ENCODE results near the gene PARK7.
"Not testable (repeated sequence)": the region's sequence is repeated elsewhere in the genome, so short reads cannot be mapped to it uniquely, and the experiment has no call there.

The PARK7 gene

DNA sequence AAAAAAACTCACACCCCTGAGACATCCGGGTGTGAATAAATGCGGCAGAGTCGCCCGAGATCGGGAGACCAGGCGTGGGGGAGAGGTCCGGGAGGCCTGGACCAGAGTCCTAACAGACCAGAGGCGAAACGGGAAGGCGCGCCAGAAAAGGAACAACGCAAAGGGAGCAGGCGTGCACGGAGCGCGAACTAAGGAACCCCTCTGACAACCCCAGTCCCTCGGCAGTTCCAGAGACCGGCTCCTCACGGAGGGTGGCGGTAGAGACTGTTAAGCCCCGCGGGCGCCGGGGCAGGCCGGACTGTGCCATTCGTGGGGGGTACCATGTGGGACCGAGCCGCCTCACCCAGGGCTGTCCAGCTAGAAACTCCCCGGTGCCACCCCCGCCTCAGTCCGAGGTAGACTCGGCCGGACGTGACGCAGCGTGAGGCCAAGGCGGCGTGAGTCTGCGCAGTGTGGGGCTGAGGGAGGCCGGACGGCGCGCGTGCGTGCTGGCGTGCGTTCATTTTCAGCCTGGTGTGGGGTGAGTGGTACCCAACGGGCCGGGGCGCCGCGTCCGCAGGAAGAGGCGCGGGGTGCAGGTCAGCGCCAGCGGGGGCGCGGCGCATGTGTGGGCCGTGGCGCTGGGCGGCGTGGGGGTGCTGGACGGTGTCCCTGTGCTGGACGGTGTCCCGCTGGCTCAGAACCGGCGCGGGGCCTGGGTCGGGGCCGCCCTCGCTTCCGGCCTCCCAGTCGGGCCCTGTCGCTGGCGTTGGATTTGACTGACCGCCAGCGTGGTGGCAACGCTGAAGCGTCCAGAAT, at the start of gene PARK7:
Gene PARK7 (plus strand): TSS at position 496 of the 798 bp plus-strand sequence. CDS start 1,075 bp downstream, outside the sequence.
- DNase-seq = peak; percentile 99

DNA sequence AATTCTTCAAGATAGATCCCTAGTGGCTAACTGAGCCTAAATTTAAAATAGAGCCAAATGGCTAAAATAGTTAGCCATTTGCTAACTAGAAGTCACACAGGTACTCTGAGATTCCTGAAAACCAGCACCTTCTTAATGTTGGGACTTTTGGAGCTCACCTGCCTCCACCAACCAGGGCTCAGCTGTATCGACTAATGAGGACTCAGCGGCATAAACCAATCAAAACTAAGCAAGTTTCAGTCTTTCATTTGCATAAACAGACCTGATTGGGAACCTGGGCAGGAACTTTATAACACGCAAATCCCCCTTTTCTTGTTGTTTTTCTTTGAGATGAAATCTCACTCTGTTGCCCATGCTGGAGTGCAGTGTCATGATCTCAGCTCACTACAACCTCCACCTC, 49.4 kb upstream of the PARK7 start:
- no peak for DNase-seq

DNA sequence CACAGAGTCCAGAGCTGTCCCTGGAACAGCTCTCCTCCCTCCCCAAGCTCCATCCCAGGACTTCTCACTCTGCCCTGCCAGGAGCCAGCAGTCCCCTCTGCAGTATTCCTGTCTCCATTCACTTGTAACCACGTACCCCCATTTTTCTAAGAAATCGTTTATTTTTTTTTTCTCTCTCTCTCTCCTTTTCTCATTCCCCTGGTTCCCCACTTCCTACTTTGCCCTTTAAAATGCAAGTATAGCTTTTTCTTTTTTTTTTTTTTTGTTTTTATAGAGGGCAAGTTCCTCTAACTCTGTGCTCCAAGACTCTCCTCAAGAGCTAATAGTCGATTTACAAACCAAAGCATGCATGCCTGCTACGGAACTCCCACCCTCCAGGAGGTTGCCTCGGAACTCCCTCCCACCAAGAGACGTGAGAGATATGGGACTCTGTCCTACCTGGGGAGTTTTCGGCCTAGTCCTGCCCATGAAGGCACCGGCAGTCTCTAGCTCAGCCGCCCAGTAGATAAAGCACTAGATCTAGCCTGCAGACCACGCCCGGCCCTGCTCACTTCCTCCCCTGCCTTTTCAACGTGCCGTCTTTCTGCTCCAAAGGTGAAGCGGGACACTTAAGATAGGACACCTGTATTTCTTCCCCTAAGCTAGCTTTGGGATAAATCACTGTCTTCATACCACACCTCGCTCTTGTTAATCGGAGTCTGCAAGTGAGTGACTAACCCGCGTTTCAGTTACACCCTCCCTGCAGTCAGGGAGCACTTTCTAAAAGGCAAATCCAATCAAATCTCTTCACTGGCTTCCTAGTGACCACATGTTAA, 48.6 kb upstream of the PARK7 start:
- no peak for DNase-seq

DNA sequence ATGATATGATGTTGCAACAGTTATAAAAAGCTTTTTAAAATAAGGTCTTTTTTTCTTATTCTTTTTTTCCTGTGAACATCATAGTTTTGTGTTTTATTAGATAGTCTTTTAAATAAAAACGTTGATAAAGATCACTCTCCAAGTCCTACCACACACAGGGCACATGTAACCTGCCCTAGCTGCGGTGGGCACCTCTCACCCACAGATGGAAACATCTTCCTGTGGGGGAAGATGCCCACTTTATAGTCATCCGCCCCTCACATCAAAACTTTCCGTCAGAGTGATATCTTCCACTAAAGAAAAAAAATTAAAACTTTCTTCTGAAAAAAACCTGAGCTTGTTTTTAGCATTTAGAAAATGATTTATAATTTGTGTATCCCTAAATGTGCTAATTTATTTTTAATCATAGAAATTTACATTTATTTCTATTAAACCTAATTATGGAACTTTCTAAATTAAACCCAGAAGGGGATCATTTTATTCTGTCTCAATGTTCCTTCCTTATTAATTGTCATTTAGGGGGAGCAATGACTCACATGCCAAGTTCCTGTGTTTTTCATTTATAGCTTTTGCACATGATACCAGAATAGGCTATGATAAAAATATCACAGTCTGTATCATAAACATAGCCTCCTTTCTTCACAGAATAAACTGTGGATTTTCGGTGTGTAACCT, 45.5 kb upstream of the PARK7 start:
- DNase-seq = no peak

DNA sequence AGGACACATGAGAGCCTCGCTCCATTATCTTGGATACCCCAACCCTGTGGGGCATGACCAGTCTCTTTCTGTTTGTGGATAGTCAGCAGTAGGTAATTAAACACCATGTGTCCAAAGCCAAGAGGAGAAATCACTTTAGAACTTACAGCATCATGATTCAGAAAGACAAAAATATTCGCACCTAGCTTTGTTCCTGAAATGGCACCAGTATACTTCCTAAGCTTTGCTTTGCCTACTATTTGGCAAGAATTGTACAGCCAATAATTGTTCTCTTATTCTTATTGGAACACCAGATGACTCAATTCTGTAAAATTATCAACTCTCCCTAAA, 45.0 kb upstream of the PARK7 start:
- DNase-seq = no peak

DNA sequence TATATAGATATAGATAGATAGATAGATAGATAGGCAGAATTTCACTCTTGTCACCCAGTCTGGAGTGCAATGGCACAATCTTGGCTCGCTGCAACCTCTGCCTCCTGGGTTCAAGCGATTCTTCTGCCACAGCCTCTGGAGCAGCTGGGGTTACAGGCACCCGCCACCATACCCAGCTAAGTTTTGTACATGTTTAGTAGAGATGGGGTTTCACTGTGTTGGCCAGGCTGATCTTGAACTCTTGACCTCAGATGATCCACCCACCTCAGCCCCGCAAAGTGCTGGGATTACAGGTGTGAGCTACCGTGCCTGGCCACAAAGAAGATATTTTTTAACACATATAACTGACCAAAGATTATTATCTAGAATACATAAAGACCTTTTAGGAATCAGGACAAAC, 43.5 kb upstream of the PARK7 start:
- not testable (repeated sequence) for DNase-seq

GRCh38 chr1:7919880-7920279, 41.6 kb upstream of the PARK7 start:
- DNase-seq = no peak

DNA sequence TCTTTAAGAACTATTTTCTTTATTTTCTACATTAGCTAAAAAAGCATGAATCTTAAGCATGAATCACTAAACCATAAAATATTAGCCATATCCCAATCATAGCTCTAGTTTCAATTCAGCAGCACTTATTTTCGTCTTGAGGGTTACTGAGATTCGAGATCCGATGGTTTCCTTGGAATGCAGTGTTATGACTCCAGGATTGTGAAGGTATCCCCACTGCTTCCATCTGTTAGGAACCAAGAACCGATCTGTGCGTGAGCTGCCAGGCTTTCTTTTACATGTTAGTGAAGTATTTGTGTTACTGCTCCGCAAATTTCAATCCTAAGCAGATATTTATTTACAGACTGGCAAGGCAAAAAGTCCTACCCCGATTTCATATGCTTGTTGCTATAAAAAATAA, 39.7 kb upstream of the PARK7 start:
- DNase-seq = no peak

GRCh38 chr1:7922301-7922700, 39.2 kb upstream of the PARK7 start:
- no peak for DNase-seq

GRCh38 chr1:7927061-7927460, 34.5 kb upstream of the PARK7 start:
- not testable (repeated sequence) for DNase-seq

DNA sequence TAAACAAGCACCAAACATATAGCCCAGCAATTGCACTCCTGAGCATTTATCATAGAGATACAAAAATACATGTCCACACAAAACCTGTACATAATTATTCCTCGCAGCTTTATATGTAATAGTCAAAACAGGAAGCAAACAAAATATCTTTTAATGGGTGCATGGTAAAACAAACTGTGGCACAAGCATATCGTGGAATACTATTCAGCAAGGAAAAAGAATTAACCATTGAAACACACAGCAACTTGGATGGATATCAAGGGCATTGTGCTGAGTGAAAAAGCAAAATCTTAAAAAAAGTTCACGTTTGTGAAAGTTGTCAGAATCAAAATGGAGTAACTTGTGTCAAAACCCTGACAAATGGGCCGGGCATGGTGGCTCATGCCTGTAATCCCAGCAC, 33.3 kb upstream of the PARK7 start:
- no peak for DNase-seq

DNA sequence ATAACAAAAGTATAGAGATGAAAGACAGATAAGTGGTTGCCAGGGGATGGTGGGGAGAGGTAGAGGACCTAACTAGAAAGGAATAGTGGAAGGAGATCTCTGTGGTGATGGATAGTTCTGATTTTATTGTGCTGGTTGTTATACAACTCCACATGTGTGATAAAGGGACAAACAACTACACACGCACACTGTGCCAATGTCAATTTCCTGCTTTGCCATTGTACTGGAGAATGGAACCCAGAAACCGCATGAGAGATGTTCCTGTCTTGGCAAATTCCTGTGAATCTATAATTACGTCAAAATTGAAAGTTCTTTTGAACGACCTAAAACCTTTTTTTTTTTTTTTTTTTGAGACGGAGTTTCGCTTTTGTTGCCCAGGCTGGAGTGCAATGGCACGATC, 31.9 kb upstream of the PARK7 start:
- no peak for DNase-seq

DNA sequence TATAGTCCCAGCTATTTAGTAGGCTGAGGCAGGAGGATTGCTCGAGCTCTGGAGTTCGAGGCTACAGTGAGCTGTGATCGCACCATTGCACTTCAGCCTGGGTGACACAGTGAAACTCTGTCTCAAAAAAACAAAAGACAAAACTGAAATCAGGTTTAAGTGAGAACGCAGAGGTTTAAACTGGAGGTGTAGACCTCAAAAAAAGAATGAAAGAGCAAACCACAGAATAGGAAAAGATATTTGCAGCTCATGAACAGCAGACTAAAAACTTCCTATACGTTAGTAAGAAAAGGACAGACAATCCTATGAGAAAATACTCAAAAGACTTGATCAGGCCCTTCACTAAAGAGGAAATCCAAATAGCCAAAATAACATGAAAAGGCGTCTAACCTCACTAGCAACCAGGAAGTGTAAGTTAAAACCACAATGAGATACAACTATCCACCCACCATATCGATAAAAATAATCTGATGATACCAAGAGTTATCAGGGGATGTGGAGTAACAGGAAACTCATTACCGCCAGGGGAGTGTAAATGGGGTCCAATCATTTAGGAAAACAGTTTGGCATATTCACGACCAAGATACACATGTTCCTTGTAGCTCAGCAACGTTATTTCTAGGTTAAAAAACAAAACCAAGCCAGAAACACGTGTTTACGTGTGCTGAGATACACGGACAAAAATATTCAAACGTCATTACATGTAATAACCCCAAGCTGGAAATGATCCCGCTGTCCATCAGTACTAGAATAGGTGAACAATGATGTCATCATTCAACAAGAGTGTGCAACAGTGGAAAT, 30.7 kb upstream of the PARK7 start:
- no peak for DNase-seq

DNA sequence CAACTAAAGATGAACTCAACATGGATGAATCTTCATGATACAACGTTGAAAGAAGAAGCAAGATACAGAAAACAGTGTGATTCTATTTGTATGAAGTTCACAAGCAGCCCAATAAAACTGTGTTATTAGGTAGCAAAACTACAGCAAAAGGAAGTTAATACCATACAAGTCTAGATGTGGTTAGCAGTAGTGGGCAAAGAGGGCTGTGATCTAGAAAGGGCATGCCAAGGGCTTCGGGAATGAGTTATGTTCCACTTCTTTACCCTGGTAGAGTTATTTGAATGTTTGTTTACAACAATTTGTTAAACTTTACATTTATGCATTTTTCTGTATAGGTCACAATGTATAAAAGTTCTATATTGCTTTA, 30.1 kb upstream of the PARK7 start:
- DNase-seq = no peak

- no peak for DNase-seq
Observed at GRCh38 chr1:7932524-7933138, 28.9 kb upstream of the PARK7 start.

DNA sequence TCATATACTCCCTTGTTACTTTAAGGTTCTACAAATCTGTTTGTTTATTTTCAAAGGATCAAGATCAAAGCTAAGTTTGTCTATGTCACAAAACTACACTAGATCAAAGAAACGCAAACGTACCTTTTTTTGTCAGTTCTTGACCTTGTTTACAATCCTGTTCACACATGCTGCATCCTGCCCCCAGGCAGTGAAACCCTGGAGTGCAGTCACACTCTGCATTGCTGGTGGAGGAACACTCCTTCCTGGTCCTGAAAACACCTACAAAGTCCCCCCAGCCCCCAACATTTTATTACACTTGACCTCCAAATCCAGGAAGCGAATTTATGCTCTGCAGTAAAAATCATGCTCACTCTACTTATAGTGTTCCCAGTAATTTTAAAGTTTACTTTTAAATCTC, 23.4 kb upstream of the PARK7 start:
- DNase-seq = no peak

DNA sequence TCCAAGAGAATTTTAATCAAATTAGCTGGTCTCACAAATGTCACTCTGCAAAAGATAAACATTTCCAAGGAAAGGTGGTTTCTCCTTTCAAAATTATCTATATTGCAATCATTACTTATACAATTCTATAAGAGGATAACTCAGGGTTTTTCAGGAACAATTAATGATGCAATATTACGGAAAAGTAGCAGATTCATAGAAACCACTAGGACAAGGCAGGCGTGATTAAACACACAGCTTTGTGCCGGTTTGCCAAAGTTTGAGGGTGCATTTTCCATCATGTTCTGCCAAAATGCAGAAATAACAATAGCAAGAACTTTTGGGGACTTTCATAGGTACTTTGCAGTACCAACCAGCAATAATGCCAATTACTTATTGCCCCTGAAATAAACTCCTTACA, 21.5 kb upstream of the PARK7 start:
- no peak for DNase-seq

DNA sequence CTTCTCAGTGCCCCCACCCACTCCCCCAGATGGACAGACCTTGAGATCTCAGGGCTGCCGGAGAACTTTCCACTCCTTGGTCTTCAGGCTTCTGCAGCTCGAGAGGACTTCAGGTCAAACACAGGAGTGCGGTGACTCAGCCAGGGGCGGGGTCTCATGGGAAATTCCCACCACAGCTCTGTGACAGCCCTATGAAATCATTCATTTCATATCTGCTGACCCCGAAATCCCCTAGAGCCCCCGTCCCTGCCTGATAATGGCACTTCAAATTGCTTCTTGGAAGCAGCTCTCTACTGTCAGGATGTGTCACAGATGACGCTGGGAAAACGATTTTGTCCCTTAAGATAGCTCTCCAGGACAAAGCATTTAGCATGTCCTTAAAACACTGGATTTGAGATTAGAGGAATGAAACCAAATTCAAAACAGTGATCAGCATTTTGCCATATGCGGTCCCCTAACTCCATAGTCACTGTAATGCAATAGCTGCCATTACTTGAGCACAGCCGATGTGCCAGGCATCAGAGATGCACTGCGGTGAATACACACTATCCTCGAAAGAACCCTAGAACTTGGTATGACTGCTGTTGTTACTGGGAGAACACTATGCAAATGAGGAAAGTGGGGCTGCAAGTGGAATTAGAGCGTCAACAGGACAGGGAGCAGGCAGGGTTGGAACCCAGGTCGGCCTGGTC, 20.6 kb upstream of the PARK7 start, which contains the start of gene TNFRSF9:
Gene TNFRSF9 (minus strand): TSS at position 95 of the 692 bp plus-strand sequence. CDS start 845 bp downstream, outside the sequence.
- peak; percentile 61 for DNase-seq

DNA sequence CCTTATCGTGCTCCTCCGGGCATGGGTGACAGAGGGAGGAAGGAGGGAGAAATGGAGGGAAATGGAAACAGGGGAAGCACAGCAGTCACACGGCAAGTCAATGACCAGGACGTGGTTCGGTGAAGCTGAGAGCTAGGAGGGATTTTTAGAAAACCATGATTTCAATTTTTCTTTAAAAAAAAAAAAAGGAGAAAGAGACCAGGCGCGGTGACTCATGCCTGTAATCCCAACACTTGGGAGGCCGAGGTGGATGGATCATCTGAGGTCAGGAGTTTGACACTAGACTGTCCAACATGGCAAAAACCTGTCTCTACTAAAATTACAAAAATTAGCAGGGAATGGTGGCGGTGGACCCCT, 20.1 kb upstream of the PARK7 start:
- DNase-seq = peak; percentile 32

DNA sequence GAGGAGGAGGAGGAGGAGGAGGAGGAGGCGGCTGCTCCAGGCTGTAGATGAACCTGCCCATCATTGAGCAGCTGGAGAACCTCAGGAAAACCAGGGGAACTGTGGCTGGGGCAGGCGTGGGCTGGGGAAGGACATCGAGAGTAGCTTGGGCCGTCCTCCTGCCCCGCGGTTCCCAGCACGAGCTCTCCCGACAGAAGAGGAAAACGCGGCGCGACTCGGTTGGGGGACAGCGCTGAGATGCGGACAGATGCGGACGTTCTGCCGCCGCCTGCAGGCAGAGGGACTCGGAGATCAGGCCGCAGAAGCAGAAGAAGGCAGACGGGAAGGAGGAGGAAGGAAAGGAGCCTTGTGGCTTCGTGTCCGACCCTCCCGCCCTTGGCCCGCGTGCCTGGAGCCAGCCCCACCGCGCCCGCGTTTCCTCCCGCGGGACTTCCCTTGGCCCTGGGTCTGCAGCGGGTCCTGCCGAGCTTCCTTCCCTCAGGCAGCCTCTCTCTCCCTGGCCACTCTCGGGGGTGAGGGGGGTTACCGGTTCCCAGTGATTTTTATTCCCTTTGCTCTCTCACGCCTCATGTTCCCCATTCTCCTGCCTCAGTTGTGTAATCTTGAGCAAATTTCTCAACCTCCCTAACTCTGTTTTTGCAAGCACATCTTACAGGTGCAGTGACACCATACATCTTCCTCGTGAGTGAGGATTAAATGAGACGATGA, 19.1 kb upstream of the PARK7 start:
- no peak for DNase-seq

- no peak for DNase-seq
Observed at GRCh38 chr1:7943251-7943650, 18.3 kb upstream of the PARK7 start.

All from NCI-H226 (cell line).